SK-N-SH (cell line): ENCODE results near the gene SMPD3. TPM values are rescaled to one million over a fixed set of nuclear protein-coding genes. Genes with fewer than 3 reads are reported as not detected.

Experiments used
- CTCF ChIA-PET: fragments of 300-600, 350-600 bp; formaldehyde crosslinking; extraction: SDS; loops from one replicate; lab custom pipeline; 2021; lab: Yijun Ruan, JAX
- POLR2A ChIA-PET: fragments of 350-600 bp; sonication (Branson Sonifier 250); formaldehyde crosslinking; extraction: SDS; loops from one replicate; lab custom pipeline; 2020; ENCODE audit warnings: antibody characterized with exemption, inconsistent platforms; lab: Yijun Ruan, JAX
- DNase-seq: peaks from one replicate; pipeline ENCODE4 v3.0.0; 2012
- H2AFZ ChIP-seq: fragments of 200-600 bp; sonication (generic); 2 replicates; pipeline ENCODE4 v1.8.1; 2016; ENCODE audit warnings: antibody characterized with exemption, mild to moderate bottlenecking, low read depth
- H3F3A ChIP-seq: fragments of 200-600 bp; sonication (generic); replicated peaks from 2 replicates; pipeline ENCODE3; 2016; ENCODE audit warnings: antibody characterized with exemption, mild to moderate bottlenecking; ENCODE audit not compliant: insufficient read depth
- H3K27ac ChIP-seq, 2 experiments: fragments of 200-500 bp in 1 of 2; fragments of 200-600 bp in 1 of 2; sonication (Bioruptor generic) in 1 of 2; sonication (generic), shearing (Covaris generic) in 1 of 2; 2 replicates each; pipeline versions ENCODE4 v1.5.1 to v1.6.1; 2014 to 2016; ENCODE audit warnings: low read depth in 2 of 2, inconsistent platforms in 1 of 2, low read length in 1 of 2, mild to moderate bottlenecking in 1 of 2, mixed read lengths in 1 of 2
- H3K27me3 ChIP-seq: fragments of 200-600 bp; sonication (generic), shearing (Covaris generic); 2 replicates; pipeline ENCODE4 v1.6.1; 2016; ENCODE audit warnings: mixed run types; ENCODE audit not compliant: insufficient read depth
- H3K36me3 ChIP-seq, 2 experiments: fragments of 200-500 bp in 1 of 2; fragments of 200-600 bp in 1 of 2; sonication (Bioruptor generic) in 1 of 2; sonication (generic) in 1 of 2; replicated peaks in 1 of 2; 2 replicates each; pipeline versions ENCODE3 to v1.5.1; 2014 to 2016; ENCODE audit warnings: low read length in 1 of 2, mild to moderate bottlenecking in 1 of 2; ENCODE audit not compliant: insufficient read depth in 2 of 2, control insufficient read depth in 1 of 2
- H3K4me1 ChIP-seq, 2 experiments: fragments of 200-500 bp in 1 of 2; fragments of 200-600 bp in 1 of 2; sonication (Bioruptor generic) in 1 of 2; sonication (generic), shearing (Covaris generic) in 1 of 2; 2 replicates each; pipeline versions ENCODE4 v1.5.1 to v1.6.1; 2014 to 2016; ENCODE audit warnings: low read depth in 1 of 2, low read length in 1 of 2, mixed run types in 1 of 2; ENCODE audit not compliant: insufficient read depth in 2 of 2, control insufficient read depth in 1 of 2
- H3K4me2 ChIP-seq: fragments of 200-600 bp; sonication (generic), shearing (Covaris generic); 2 replicates; pipeline ENCODE4 v1.6.1; 2017; ENCODE audit warnings: mixed run types
- H3K4me3 ChIP-seq, 2 experiments: fragments of 200-500 bp in 1 of 2; fragments of 200-600 bp in 1 of 2; sonication (Bioruptor generic) in 1 of 2; sonication (generic), shearing (Covaris generic) in 1 of 2; 2 replicates each; pipeline versions ENCODE4 v1.5.1 to v1.8.1; 2014 to 2016; ENCODE audit warnings: low read depth in 2 of 2, inconsistent platforms in 1 of 2, low read length in 1 of 2, mild to moderate bottlenecking in 1 of 2, mixed read lengths in 1 of 2, moderate library complexity in 1 of 2
- H3K79me2 ChIP-seq: fragments of 200-600 bp; sonication (generic); 2 replicates; pipeline ENCODE4 v1.8.1; 2017; ENCODE audit warnings: mild to moderate bottlenecking; ENCODE audit not compliant: insufficient read depth
- H3K9ac ChIP-seq: fragments of 200-600 bp; sonication (generic); 2 replicates; pipeline ENCODE4 v1.6.1; 2017; ENCODE audit warnings: mixed run types
- H3K9me2 ChIP-seq: fragments of 200-600 bp; sonication (generic); 2 replicates; pipeline ENCODE4 v1.6.1; 2017; ENCODE audit warnings: mixed run types
- H3K9me3 ChIP-seq: fragments of 200-600 bp; sonication (generic); 2 replicates; pipeline ENCODE4 v1.6.1; 2017; ENCODE audit warnings: mixed run types, mild to moderate bottlenecking, moderate library complexity
- H4K20me1 ChIP-seq: fragments of 200-600 bp; sonication (generic); 2 replicates; pipeline ENCODE4 v1.6.1; 2017; ENCODE audit warnings: mild to moderate bottlenecking, mixed run types; ENCODE audit not compliant: insufficient read depth
- EZH2phosphoT487 ChIP-seq: fragments of 200-600 bp; sonication (generic); IDR thresholded peaks from 2 replicates; pipeline ENCODE4 v1.6.1; 2017; ENCODE audit warnings: low read depth, mixed run types, mild to moderate bottlenecking, antibody characterized with exemption, moderate library complexity, borderline replicate concordance
- MAX ChIP-seq: IDR thresholded peaks from 2 replicates; pipeline ENCODE4 v1.4.0; 2012; ENCODE audit warnings: low read depth
- MXI1 ChIP-seq: IDR thresholded peaks from 2 replicates; pipeline ENCODE4 v1.6.1; 2012; ENCODE audit warnings: mild to moderate bottlenecking, low read depth, low read length, improper control_type of control experiment
- POLR2AphosphoS5 ChIP-seq: IDR thresholded peaks from 2 replicates; pipeline ENCODE4 v1.6.1; 2012; ENCODE audit warnings: low read depth, low read length
- RCOR1 ChIP-seq: fragments of 150-350 bp; IDR thresholded peaks from 2 replicates; pipeline ENCODE4 v1.6.1; 2017; ENCODE audit warnings: antibody characterized with exemption, low read length
- RXRA ChIP-seq: IDR thresholded peaks from 2 replicates; pipeline ENCODE4 v1.4.0; 2012; ENCODE audit warnings: low read depth, mild to moderate bottlenecking, borderline replicate concordance
- SMC3 ChIP-seq: IDR thresholded peaks from 2 replicates; pipeline ENCODE4 v1.6.1; 2012; ENCODE audit warnings: low read depth, low read length, improper control_type of control experiment
- TAF1 ChIP-seq: IDR thresholded peaks from 2 replicates; pipeline ENCODE4 v1.6.1; 2012; ENCODE audit warnings: low read depth, mild to moderate bottlenecking, low read length, moderate library complexity, borderline replicate concordance
- USF1 ChIP-seq: IDR thresholded peaks from 2 replicates; pipeline ENCODE4 v1.4.0; 2012; ENCODE audit warnings: low read depth, borderline replicate concordance
- WGBS: methylation state at CpG from one replicate; pipeline ENCODE4 v1.1.6; 2017; ENCODE audit warnings: low lambda C conversion rate; 5-methylcytosine and 5-hydroxymethylcytosine counted together
- polyA plus RNA-seq, 3 experiments: library from polyadenylated mRNA; depleted of rRNA; stranded (reverse); fragments of >200 nt; gene quantifications; 2 replicates each; pipeline ENCODE4 v1.2.3, GENCODE V29; 2012
- TF ChIP-seq, protein P1 (sequence below): IDR thresholded peaks from 2 replicates; pipeline ENCODE4; 2012
- TF ChIP-seq, protein P2 (sequence below): IDR thresholded peaks from 2 replicates; pipeline ENCODE4 v1.6.1; 2012; ENCODE audit warnings: mild to moderate bottlenecking, low read depth, low read length, moderate library complexity

Gene SMPD3
- polyA plus RNA-seq, 1 of the 3 experiments (the other 2 are of a cell fraction) = 0.38 TPM

- no peaks in the 10 kb centered on the region for H3K9me2 ChIP-seq
- H3K4me3 ChIP-seq = no peak overlapping the region
- H3K27me3 ChIP-seq = no peaks in the 10 kb centered on the region
- no peaks in the 10 kb centered on the region for H3K9me3 ChIP-seq
- POLR2A ChIA-PET = no interaction called here
- CTCF ChIA-PET = interaction anchor here (1.3 kb wide), 1 partner anchor 79 kb away, joined by 3 read pairs; no protein-coding TSS in a partner anchor
- WGBS = 51% methylated on average over 2 of the region's 4 CpGs
- no peaks in the 10 kb centered on the region for H3K79me2 ChIP-seq
- H3K9ac ChIP-seq = no peak overlapping the region
- DNase-seq = no peak
- H3K27ac ChIP-seq = no peak overlapping the region
- no peak overlapping the region for H2AFZ ChIP-seq
- H4K20me1 ChIP-seq = no peaks in the 10 kb centered on the region
- H3K4me1 ChIP-seq = peaks cover 0 to 7% of the 10 kb centered on the region in 2 experiments; a peak in 1 of 4 replicates
- TF ChIP-seq, protein P1, sequence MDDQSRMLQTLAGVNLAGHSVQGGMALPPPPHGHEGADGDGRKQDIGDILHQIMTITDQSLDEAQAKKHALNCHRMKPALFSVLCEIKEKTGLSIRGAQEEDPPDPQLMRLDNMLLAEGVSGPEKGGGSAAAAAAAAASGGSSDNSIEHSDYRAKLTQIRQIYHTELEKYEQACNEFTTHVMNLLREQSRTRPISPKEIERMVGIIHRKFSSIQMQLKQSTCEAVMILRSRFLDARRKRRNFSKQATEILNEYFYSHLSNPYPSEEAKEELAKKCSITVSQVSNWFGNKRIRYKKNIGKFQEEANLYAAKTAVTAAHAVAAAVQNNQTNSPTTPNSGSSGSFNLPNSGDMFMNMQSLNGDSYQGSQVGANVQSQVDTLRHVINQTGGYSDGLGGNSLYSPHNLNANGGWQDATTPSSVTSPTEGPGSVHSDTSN = no peak
- TF ChIP-seq TAF1 (no peak), RCOR1 (no peak), POLR2AphosphoS5 (no peak), USF1 (no peak), RXRA (no peak), MXI1 (no peak), SMC3 (no peak), MAX (no peak), EZH2phosphoT487 (no peak)
- TF ChIP-seq, protein P2, sequence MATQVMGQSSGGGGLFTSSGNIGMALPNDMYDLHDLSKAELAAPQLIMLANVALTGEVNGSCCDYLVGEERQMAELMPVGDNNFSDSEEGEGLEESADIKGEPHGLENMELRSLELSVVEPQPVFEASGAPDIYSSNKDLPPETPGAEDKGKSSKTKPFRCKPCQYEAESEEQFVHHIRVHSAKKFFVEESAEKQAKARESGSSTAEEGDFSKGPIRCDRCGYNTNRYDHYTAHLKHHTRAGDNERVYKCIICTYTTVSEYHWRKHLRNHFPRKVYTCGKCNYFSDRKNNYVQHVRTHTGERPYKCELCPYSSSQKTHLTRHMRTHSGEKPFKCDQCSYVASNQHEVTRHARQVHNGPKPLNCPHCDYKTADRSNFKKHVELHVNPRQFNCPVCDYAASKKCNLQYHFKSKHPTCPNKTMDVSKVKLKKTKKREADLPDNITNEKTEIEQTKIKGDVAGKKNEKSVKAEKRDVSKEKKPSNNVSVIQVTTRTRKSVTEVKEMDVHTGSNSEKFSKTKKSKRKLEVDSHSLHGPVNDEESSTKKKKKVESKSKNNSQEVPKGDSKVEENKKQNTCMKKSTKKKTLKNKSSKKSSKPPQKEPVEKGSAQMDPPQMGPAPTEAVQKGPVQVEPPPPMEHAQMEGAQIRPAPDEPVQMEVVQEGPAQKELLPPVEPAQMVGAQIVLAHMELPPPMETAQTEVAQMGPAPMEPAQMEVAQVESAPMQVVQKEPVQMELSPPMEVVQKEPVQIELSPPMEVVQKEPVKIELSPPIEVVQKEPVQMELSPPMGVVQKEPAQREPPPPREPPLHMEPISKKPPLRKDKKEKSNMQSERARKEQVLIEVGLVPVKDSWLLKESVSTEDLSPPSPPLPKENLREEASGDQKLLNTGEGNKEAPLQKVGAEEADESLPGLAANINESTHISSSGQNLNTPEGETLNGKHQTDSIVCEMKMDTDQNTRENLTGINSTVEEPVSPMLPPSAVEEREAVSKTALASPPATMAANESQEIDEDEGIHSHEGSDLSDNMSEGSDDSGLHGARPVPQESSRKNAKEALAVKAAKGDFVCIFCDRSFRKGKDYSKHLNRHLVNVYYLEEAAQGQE = no peak
- no peak overlapping the region for H3K4me2 ChIP-seq
- no peaks in the 10 kb centered on the region for H3F3A ChIP-seq
- H3K36me3 ChIP-seq = no peaks in the 10 kb centered on the region
Observed at GRCh38 chr16:68475071-68475470, 26.8 kb upstream of the SMPD3 start.
